ENCODE data around the gene ANKRD7.

- TF ChIP-seq USF1 (IDR thresholded peaks at IDR 0.05; ENCODE audit: borderline replicate concordance, low read depth) (no peak), CTCF (IDR thresholded peaks at IDR 0.05) (no peak), JUND (IDR thresholded peaks at IDR 0.05) (no peak), EP300 (IDR thresholded peaks at IDR 0.05; ENCODE audit: borderline replicate concordance in 1 of 2, low read depth in 1 of 2, low read length in 1 of 2) (no peak), TAF1 (IDR thresholded peaks at IDR 0.05; ENCODE audit: borderline replicate concordance, low read depth, low read length) (no peak), GATA2 (CRISPR knock-in tag; IDR thresholded peaks at IDR 0.05) (no peak), NRF1 (IDR thresholded peaks at IDR 0.05; ENCODE audit: low read depth, low read length) (no peak), TCF12 (IDR thresholded peaks at IDR 0.05) (no peak), SMC3 (IDR thresholded peaks at IDR 0.05; ENCODE audit: low read depth, low read length) (no peak), GABPA (IDR thresholded peaks at IDR 0.05; ENCODE audit: low read depth) (no peak), NFIC (IDR thresholded peaks at IDR 0.05; ENCODE audit: borderline replicate concordance) (no peak), RAD21 (IDR thresholded peaks at IDR 0.05; ENCODE audit: low read length) (no peak), POLR2AphosphoS5 (IDR thresholded peaks at IDR 0.05; ENCODE audit: low read depth, low read length) (no peak)
Measured at GRCh38 chr7:118186501-118186900, 38.0 kb upstream of the ANKRD7 start.
